NCI-H345 treated with DMSO at 0.1 percent for 48 hours (cell line): Measurements from ENCODE around the gene SLC9B2.

ENCODE experiments used
- DNase-seq: peaks from one replicate; lab custom pipeline; 2025; ENCODE audit not compliant: unreplicated experiment; lab: John Stamatoyannopoulos, UW

SLC9B2 gene

DNA sequence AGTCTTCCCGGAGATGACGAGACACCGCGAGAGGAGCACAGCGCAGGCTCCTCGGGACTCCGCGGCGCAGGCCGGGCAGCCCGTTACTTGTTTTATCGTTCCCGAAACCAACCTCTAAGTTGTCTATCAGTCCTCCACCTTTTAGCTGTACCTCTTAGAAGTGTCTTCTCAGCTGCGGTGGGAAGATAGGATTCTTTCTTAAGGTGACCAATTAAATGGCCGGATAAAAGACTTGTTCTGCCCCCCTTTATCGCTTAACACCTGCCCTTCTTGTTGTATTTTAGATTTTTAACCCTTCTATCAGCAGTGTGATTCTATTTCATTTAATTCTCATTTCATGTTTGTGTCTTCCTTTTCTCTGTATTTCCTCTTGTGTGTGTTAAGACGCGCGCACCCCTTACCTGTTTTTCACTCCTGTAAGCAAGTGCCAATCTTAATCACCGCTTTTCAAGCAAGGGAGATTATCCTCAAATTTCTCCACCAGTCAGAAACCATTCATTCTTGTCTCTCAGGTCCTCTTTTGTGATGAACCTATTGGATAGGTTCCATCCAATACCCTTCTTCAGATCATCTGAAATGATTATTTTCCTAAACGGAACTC is at the start of gene SLC9B2:
Gene SLC9B2 (minus strand): TSS at position 15 of the 601 bp plus-strand sequence. CDS start 9,211 bp downstream, outside the sequence.
- no peak for DNase-seq

DNA sequence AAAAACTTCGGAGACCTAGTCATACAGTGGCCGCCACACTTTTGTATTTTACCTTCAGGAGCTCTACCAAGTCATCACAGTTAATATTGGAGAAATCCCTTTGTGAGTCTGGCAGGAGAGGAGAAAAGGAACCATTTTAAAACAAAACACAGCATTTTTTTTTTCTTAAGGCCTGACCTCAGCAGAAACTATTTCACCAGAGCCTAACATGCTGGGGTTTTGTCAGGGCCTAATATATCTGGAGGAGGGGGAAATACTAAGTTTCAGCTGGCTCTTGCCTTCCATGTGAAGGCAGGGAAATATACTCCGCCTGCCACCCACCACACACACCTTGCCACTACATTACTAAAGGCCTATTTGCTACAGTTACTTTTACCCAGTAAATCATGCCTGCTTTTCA is 49.6 kb upstream of the SLC9B2 start:
- DNase-seq = no peak

GRCh38 chr4:103123114-103123513 is 46.6 kb upstream of the SLC9B2 start:
- DNase-seq = no peak

GRCh38 chr4:103118166-103118565 is 41.6 kb upstream of the SLC9B2 start:
- DNase-seq = no peak

GRCh38 chr4:103111598-103111997 is 35.0 kb upstream of the SLC9B2 start:
- DNase-seq = no peak

GRCh38 chr4:103108542-103108941 is 32.0 kb upstream of the SLC9B2 start:
- DNase-seq = no peak

GRCh38 chr4:103105558-103106356 is 29.2 kb upstream of the SLC9B2 start:
- no peak for DNase-seq

DNA sequence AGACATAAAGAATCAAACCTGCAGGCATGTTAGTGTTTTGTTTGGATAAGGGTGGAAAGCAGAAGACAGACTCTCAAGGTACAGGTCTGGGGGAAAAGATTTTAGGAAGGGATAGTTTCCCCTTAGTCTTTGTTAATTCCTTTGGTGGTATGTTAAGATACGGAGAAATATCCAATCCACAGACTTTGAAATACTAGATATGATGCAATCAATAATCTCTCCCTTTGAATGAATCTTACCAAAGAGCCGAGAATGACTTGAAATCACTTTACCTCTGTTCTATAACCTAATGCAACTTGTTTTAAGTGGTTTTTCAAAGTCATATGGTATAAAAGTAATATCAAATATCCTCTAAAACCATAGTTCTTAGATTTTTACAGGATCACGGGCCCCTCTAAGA is 28.3 kb upstream of the SLC9B2 start:
- DNase-seq = no peak

GRCh38 chr4:103100691-103101090 is 24.1 kb upstream of the SLC9B2 start:
- DNase-seq = no peak

GRCh38 chr4:103099691-103100392 is 23.3 kb upstream of the SLC9B2 start, which contains the start of gene BDH2:
Gene BDH2 (minus strand): TSS chr4:103099834. CDS start chr4:103096254, 3,580 bp downstream.
- peak; percentile 86 for DNase-seq

- no peak for DNase-seq
Measured at GRCh38 chr4:103098756-103099440, 22.3 kb upstream of the SLC9B2 start.

DNA sequence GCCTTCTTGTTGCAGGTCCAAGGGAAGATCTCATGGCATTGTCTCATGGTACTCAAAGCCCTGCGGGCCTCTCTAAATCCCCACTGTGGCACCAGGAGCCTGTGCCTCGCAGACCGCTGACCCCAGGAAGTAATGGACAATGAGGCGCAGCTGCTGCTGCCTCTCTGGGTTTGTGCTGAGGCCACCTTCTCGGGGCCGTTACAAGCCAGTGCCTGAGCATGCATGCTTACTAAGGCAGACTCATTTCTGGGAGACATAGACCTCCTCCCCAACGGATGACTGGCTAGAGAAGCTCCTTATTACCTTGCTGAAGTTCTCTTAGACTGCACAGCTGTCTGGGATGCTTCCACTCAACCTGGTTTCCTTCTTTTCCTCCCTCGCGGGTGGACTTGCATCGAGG is 21.8 kb upstream of the SLC9B2 start:
- DNase-seq = no peak

- no peak for DNase-seq
Measured at GRCh38 chr4:103097112-103097511, 20.6 kb upstream of the SLC9B2 start.

DNA sequence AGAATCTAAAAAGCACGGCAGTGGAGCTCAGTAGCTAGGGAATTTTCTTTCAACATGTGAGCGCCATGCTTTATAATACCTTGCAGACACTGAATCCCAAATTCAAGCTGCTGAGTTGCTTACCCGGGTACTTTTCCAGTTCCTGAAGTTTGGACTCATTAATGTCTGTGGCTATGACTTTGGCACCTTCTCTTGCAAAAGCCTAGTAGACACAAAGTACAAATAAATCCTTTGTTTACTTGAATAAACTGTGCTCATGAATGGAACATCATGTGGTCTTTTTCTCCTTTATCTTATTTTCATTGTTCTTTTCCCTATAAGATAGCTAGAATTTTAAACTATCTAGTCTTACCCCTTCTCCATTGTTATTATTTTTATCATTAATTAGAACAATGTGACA is 18.5 kb upstream of the SLC9B2 start:
- DNase-seq = no peak

DNA sequence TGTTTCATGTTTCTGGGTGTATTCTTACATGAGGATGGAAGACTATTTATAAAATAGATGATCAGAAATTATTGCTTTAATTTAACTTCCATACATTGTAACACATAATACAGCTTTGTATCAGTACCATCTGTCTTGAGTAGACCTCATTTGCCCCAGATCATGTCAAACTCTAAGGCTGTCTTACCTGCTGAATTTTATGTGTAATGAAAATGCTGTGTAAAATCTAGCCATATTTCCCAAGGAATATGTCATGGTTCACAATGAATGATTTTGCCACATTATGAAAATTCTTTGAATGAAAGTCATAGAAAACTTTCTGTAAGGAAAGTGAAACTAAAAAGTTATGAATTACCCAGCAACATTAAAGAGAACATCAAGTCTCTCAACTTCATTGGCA is 15.7 kb upstream of the SLC9B2 start:
- DNase-seq = no peak

- no peak for DNase-seq
Measured at GRCh38 chr4:103091601-103092223, 15.2 kb upstream of the SLC9B2 start.

GRCh38 chr4:103089481-103089880 is 12.9 kb upstream of the SLC9B2 start:
- DNase-seq = no peak

GRCh38 chr4:103086551-103086950 is 10.0 kb upstream of the SLC9B2 start:
- no peak for DNase-seq

- DNase-seq = no peak
Measured at GRCh38 chr4:103085555-103086196, 9.1 kb upstream of the SLC9B2 start.

DNA sequence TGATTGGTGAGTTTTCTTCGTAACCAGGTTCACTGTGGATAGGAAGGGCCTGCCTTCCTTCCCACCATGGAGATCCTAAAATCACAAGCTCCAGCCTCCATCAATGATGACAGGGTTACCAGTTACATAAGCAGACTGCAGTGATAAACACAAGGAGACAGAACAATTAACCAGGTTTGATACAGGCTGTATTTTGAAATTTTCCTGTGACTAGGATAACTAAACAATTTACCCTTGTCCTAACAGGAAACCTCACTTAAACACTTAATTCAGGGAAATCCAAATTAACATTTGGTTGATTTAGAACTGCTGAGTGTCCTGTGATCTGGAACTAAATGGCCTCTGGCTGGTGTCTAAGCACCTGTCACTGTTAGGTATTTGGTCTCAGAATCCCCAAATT is 3.1 kb upstream of the SLC9B2 start:
- no peak for DNase-seq
